HCT116 (cell line): ENCODE data around the gene ASCC1. TPM values are rescaled to one million over a fixed set of nuclear protein-coding genes. Genes with fewer than 3 reads are reported as not detected.

ENCODE experiments used
- ATAC-seq: fragments of 200-7000 bp; cut with Tn5 transposase; 2 replicates; pipeline ENCODE4 v1.9.1; 2020; ENCODE audit warnings: mild to moderate bottlenecking, moderate library complexity
- BruUV-seq: library from RNA; stranded (reverse); fragments of 400-500 nt; replicated peaks from 2 replicates; lab custom pipeline; 2021; lab: Mats Ljungman, UMichigan
- CTCF ChIA-PET: fragments of 300-600 bp; sonication (Branson Sonifier 250); formaldehyde crosslinking; loops from one replicate; lab custom pipeline; 2021; ENCODE audit warnings: antibody characterized with exemption; lab: Charles Lee
- POLR2A ChIA-PET: fragments of 300-600, 350-600 bp; sonication (Branson Sonifier 250); formaldehyde crosslinking; loops from one replicate; lab custom pipeline; 2021; ENCODE audit warnings: antibody characterized with exemption; lab: Charles Lee
- RAD21 ChIA-PET, 2 experiments: fragments of 300-600 bp; sonication (Branson Sonifier 250); formaldehyde crosslinking; loops; one replicate each; lab custom pipeline; 2023; ENCODE audit warnings: low total read pairs in 2 of 2; ENCODE audit not compliant: uncharacterized antibody in 2 of 2, unreplicated experiment in 2 of 2, low non-redundant PET in 1 of 2; lab: Charles Lee
- DNase-seq: peaks from one replicate; pipeline ENCODE4 v3.0.0-alpha.2; 2010; ENCODE audit warnings: low read depth, low spot score
- H2AFZ ChIP-seq: fragments of 200-600 bp; shearing (Covaris generic), sonication (generic); 2 replicates; pipeline ENCODE4 v1.6.1; 2017; ENCODE audit warnings: low read depth, mixed run types, mixed read lengths, antibody characterized with exemption, low read length; ENCODE audit not compliant: poor library complexity, severe bottlenecking
- H3K27ac ChIP-seq: 2 replicates; pipeline ENCODE4 v1.5.1; 2012; ENCODE audit warnings: low read depth, low read length
- H3K27me3 ChIP-seq: fragments of 200-600 bp; sonication (generic); 2 replicates; pipeline ENCODE4 v1.6.1; 2016; ENCODE audit warnings: mixed run types, low read length, mixed read lengths; ENCODE audit not compliant: insufficient read depth
- H3K36me3 ChIP-seq, 2 experiments: fragments of 200-500 bp in 1 of 2; fragments of 200-600 bp in 1 of 2; sonication (Bioruptor generic) in 1 of 2; sonication (generic) in 1 of 2; 2 replicates each; pipeline versions ENCODE4 v1.5.1 to v1.6.1; 2014 to 2016; ENCODE audit warnings: low read length in 2 of 2, inconsistent platforms in 1 of 2, mixed read lengths in 1 of 2, mixed run types in 1 of 2; ENCODE audit not compliant: insufficient read depth in 2 of 2, control insufficient read depth in 1 of 2
- H3K4me1 ChIP-seq, 2 experiments: fragments of 200-600 bp in 1 of 2; sonication (generic) in 1 of 2; 2 replicates each; pipeline versions ENCODE4 v1.5.1 to v1.6.1; 2012 to 2017; ENCODE audit warnings: low read length in 2 of 2, inconsistent platforms in 1 of 2, mild to moderate bottlenecking in 1 of 2, mixed read lengths in 1 of 2, mixed run types in 1 of 2, moderate library complexity in 1 of 2; ENCODE audit not compliant: insufficient read depth in 2 of 2, control insufficient read depth in 1 of 2
- H3K4me2 ChIP-seq: fragments of 200-600 bp; sonication (generic); 2 replicates; pipeline ENCODE4 v1.6.1; 2017; ENCODE audit warnings: mixed run types, low read length, mixed read lengths
- H3K4me3 ChIP-seq, 2 experiments: fragments of 200-600 bp in 1 of 2; sonication (generic) in 1 of 2; replicated peaks in 1 of 2; 2 replicates each; pipeline ENCODE4 v1.5.1; 2011 to 2016; ENCODE audit warnings: low read length in 2 of 2, control low read depth in 1 of 2, low read depth in 1 of 2, mild to moderate bottlenecking in 1 of 2, mixed read lengths in 1 of 2, mixed run types in 1 of 2
- H3K79me2 ChIP-seq: fragments of 200-600 bp; sonication (generic); 2 replicates; pipeline ENCODE4 v1.6.1; 2017; ENCODE audit warnings: mild to moderate bottlenecking, mixed run types, low read length, moderate library complexity, mixed read lengths; ENCODE audit not compliant: insufficient read depth
- H3K9ac ChIP-seq: fragments of 200-600 bp; sonication (generic); 2 replicates; pipeline ENCODE4 v1.6.1; 2016; ENCODE audit warnings: low read length, mixed read lengths
- H3K9me2 ChIP-seq: fragments of 200-600 bp; sonication (generic), shearing (Covaris generic); 2 replicates; pipeline ENCODE4 v1.6.1; 2017; ENCODE audit warnings: mixed run types, mild to moderate bottlenecking, moderate library complexity; ENCODE audit not compliant: insufficient read depth
- H3K9me3 ChIP-seq, 2 experiments: fragments of 200-500 bp in 1 of 2; fragments of 200-600 bp in 1 of 2; sonication (Bioruptor generic) in 1 of 2; sonication (generic) in 1 of 2; 2 replicates each; pipeline ENCODE4 v1.6.1; 2014 to 2017; ENCODE audit warnings: low read length in 2 of 2, mixed read lengths in 2 of 2, inconsistent platforms in 1 of 2, low read depth in 1 of 2, mild to moderate bottlenecking in 1 of 2, mixed run types in 1 of 2, moderate library complexity in 1 of 2; ENCODE audit not compliant: control insufficient read depth in 1 of 2, insufficient read depth in 1 of 2
- H4K20me1 ChIP-seq: fragments of 200-600 bp; sonication (generic), shearing (Covaris generic); 2 replicates; pipeline ENCODE4 v1.6.1; 2017; ENCODE audit warnings: mixed run types, mild to moderate bottlenecking, moderate library complexity; ENCODE audit not compliant: insufficient read depth
- CEBPB ChIP-seq: IDR thresholded peaks from 2 replicates; pipeline ENCODE4 v1.6.1; 2012; ENCODE audit warnings: low read depth
- EGR1 ChIP-seq: IDR thresholded peaks from 2 replicates; pipeline ENCODE4 v1.6.1; 2012; ENCODE audit warnings: low read depth
- ELF1 ChIP-seq: IDR thresholded peaks from 2 replicates; pipeline ENCODE4 v1.6.1; 2012; ENCODE audit warnings: low read depth, borderline replicate concordance
- EZH2 ChIP-seq: fragments of 200-600 bp; sonication (generic); IDR thresholded peaks from 2 replicates; pipeline ENCODE4 v1.6.1; 2017; ENCODE audit warnings: antibody characterized with exemption, mixed run types
- EZH2phosphoT487 ChIP-seq: fragments of 200-600 bp; IDR thresholded peaks from 2 replicates; pipeline ENCODE4 v1.6.1; 2018; ENCODE audit warnings: antibody characterized with exemption, borderline replicate concordance
- JUND ChIP-seq: IDR thresholded peaks from 2 replicates; pipeline ENCODE4 v1.6.1; 2012
- POLR2A ChIP-seq: IDR thresholded peaks from 2 replicates; pipeline ENCODE4 v1.7.0; 2011; ENCODE audit warnings: borderline replicate concordance; ENCODE audit not compliant: insufficient read depth, insufficient read length; ENCODE audit errors: extremely low read depth
- SRF ChIP-seq: IDR thresholded peaks from 2 replicates; pipeline ENCODE4 v1.6.1; 2012; ENCODE audit warnings: low read depth
- ZFX ChIP-seq: fragments of 450-650 bp; IDR thresholded peaks from 2 replicates; pipeline ENCODE4 v1.6.1; 2017
- ZNF274 ChIP-seq: fragments of 200-500 bp; sonication (Bioruptor generic); IDR thresholded peaks from 2 replicates; pipeline ENCODE4 v1.6.1; 2014; ENCODE audit warnings: mild to moderate bottlenecking, low read depth, low read length, inconsistent platforms
- intact Hi-C: fragments of 100-400 bp; cut with micrococcal nuclease; formaldehyde crosslinking; loops from 2 replicates; pipeline ENCODE4 v1.10.0; 2022
- total RNA-seq: library from RNA; stranded (reverse); gene quantifications from one replicate; pipeline ENCODE4 v1.2.1, GENCODE V29; 2021; ENCODE audit not compliant: unreplicated experiment
- TF ChIP-seq, protein P1 (sequence below): IDR thresholded peaks from 2 replicates; pipeline ENCODE4 v1.6.1; 2011; ENCODE audit warnings: mild to moderate bottlenecking, low read length, moderate library complexity; ENCODE audit not compliant: insufficient replicate concordance; ENCODE audit errors: extremely low read depth
- TF ChIP-seq, protein P2 (sequence below): IDR thresholded peaks from 2 replicates; pipeline ENCODE4 v1.6.1; 2012
- TF ChIP-seq, protein P3 (sequence below): IDR thresholded peaks from 2 replicates; pipeline ENCODE4 v1.6.1; 2012
- TF ChIP-seq, protein P4 (sequence below), 3 experiments: fragments of 200-600 bp in 1 of 3; sonication (generic) in 1 of 3; IDR thresholded peaks in 2 of 3; conservative IDR thresholded peaks in 1 of 3; 2 replicates each; pipeline ENCODE4 v1.5.1; 2012 to 2017; ENCODE audit warnings: low read depth in 2 of 3, low read length in 2 of 3, antibody characterized with exemption in 1 of 3, borderline replicate concordance in 1 of 3, control low read depth in 1 of 3, mild to moderate bottlenecking in 1 of 3, mixed read lengths in 1 of 3, mixed run types in 1 of 3, moderate library complexity in 1 of 3; ENCODE audit not compliant: insufficient read depth in 1 of 3

ASCC1 gene
- total RNA-seq, 1 experiment from 2014 or later = 34.5 TPM

DNA sequence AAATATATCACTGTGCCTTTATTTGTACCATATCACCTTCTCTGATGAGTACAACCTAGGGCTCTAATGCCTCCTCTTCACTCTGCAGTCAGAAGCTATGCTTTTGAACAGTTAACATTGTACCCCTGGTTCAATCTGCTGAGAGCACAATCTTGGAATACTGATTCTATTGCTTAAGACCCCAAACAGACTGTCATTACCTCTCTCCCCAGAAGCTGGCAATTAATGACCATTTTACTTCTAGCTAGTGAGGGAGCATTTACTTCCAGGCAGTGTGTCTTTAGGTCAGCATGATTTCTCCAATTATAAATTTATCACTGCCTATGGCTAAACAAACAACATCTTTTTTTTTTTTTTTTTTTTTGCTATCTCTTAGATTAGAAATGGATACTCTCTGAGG, 91.7 kb downstream of the ASCC1 start:
- Histone ChIP-seq H3K9me3 (no peaks in the 10 kb centered on the region), H3K4me3 (no peak overlapping the region), H3K79me2 (no peaks in the 10 kb centered on the region), H3K4me1 (no peaks in the 10 kb centered on the region), H2AFZ (no peak overlapping the region), H3K9me2 (no peaks in the 10 kb centered on the region), H3K4me2 (no peak overlapping the region), H3K9ac (no peak overlapping the region), H3K27me3 (no peaks in the 10 kb centered on the region), H4K20me1 (no peaks in the 10 kb centered on the region), H3K36me3 (no peaks in the 10 kb centered on the region), H3K27ac (no peak overlapping the region)
- CTCF ChIA-PET = interaction anchor here (0.6 to 1.2 kb wide), 2 partner anchors 10 to 78 kb away, joined by 3 to 4 read pairs; no protein-coding TSS in a partner anchor
- ATAC-seq (no peak), DNase-seq (no peak)
- intact Hi-C loops = no loop called here
- BruUV-seq = no TSS peak
- TF ChIP-seq CEBPB = no peak
- TF ChIP-seq EZH2 = no peak
- TF ChIP-seq, protein P1, sequence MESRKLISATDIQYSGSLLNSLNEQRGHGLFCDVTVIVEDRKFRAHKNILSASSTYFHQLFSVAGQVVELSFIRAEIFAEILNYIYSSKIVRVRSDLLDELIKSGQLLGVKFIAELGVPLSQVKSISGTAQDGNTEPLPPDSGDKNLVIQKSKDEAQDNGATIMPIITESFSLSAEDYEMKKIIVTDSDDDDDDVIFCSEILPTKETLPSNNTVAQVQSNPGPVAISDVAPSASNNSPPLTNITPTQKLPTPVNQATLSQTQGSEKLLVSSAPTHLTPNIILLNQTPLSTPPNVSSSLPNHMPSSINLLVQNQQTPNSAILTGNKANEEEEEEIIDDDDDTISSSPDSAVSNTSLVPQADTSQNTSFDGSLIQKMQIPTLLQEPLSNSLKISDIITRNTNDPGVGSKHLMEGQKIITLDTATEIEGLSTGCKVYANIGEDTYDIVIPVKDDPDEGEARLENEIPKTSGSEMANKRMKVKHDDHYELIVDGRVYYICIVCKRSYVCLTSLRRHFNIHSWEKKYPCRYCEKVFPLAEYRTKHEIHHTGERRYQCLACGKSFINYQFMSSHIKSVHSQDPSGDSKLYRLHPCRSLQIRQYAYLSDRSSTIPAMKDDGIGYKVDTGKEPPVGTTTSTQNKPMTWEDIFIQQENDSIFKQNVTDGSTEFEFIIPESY = no peak
- no peak for TF ChIP-seq ZNF274
- TF ChIP-seq POLR2A = no peak
- no peak for TF ChIP-seq JUND
- TF ChIP-seq, protein P2, sequence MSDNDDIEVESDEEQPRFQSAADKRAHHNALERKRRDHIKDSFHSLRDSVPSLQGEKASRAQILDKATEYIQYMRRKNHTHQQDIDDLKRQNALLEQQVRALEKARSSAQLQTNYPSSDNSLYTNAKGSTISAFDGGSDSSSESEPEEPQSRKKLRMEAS = no peak
- RAD21 ChIA-PET = interaction anchor here in 1 of 2 experiments (1.3 kb wide), 1 partner anchor 99 kb away, joined by 3 read pairs; no protein-coding TSS in a partner anchor
- POLR2A ChIA-PET = interaction anchor here (0.6 to 0.9 kb wide), 2 partner anchors 65 to 149 kb away, joined by 3 read pairs; partner anchors contain the start of gene DDIT4

DNA sequence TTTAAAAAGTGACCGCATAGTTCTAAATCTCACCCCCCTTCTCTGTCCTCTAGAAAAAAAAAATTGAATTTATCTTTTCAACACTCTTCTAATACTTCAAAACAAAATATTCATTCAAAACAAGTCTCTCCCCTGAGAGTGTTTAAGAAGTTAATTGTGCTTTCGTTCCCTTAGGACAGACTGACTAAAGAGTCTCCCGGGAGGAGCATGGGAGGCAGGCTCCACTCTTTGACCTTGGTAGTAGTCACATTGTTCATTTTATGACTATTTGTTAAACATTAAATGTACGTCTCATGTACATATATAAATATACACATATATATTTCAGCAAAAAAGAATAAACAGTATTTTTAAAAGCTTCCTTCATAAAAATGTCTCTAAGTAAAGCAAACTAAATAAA, 92.5 kb downstream of the ASCC1 start:
- DNase-seq = no peak
- no peaks in the 10 kb centered on the region for H3K79me2 ChIP-seq
- H3K9me3 ChIP-seq = no peaks in the 10 kb centered on the region
- ChIA-PET POLR2A (no interaction called here), RAD21 (no interaction called here), CTCF (no interaction called here)
- H3K27me3 ChIP-seq = no peaks in the 10 kb centered on the region
- H3K36me3 ChIP-seq = no peaks in the 10 kb centered on the region
- no peak overlapping the region for H3K4me3 ChIP-seq
- no peak overlapping the region for H2AFZ ChIP-seq
- no peaks in the 10 kb centered on the region for H4K20me1 ChIP-seq
- no peak overlapping the region for H3K9ac ChIP-seq
- no TSS peak for BruUV-seq
- no peak overlapping the region for H3K4me2 ChIP-seq
- ATAC-seq = no peak
- H3K27ac ChIP-seq = no peak overlapping the region
- no peaks in the 10 kb centered on the region for H3K9me2 ChIP-seq
- intact Hi-C loops = no loop called here
- no peaks in the 10 kb centered on the region for H3K4me1 ChIP-seq
- TF ChIP-seq ZNF274 (no peak), ZFX (no peak), EZH2phosphoT487 (no peak), EGR1 (no peak), ELF1 (no peak), SRF (no peak)
- TF ChIP-seq, protein P3, sequence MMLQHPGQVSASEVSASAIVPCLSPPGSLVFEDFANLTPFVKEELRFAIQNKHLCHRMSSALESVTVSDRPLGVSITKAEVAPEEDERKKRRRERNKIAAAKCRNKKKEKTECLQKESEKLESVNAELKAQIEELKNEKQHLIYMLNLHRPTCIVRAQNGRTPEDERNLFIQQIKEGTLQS = no peak
- TF ChIP-seq, protein P4, sequence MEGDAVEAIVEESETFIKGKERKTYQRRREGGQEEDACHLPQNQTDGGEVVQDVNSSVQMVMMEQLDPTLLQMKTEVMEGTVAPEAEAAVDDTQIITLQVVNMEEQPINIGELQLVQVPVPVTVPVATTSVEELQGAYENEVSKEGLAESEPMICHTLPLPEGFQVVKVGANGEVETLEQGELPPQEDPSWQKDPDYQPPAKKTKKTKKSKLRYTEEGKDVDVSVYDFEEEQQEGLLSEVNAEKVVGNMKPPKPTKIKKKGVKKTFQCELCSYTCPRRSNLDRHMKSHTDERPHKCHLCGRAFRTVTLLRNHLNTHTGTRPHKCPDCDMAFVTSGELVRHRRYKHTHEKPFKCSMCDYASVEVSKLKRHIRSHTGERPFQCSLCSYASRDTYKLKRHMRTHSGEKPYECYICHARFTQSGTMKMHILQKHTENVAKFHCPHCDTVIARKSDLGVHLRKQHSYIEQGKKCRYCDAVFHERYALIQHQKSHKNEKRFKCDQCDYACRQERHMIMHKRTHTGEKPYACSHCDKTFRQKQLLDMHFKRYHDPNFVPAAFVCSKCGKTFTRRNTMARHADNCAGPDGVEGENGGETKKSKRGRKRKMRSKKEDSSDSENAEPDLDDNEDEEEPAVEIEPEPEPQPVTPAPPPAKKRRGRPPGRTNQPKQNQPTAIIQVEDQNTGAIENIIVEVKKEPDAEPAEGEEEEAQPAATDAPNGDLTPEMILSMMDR (IDR thresholded peaks at IDR 0.05 in 2 of 3, conservative IDR thresholded peaks at IDR 0.05 in 1 of 3; ENCODE audit: borderline replicate concordance in 1 of 3, insufficient read depth in 1 of 3, low read depth in 2 of 3, low read length in 2 of 3) = no peak
- TF ChIP-seq, protein P1 = no peak
